Muscle layer of duodenum (tissue), 2 donors: ENCODE data around the gene NRXN3.

Source experiments
- H3K27ac ChIP-seq: one replicate; pipeline ENCODE4 v1.7.0; 2013; ENCODE audit warnings: mild to moderate bottlenecking, low read length
- H3K27me3 ChIP-seq: one replicate; pipeline ENCODE4 v1.7.0; 2013; ENCODE audit warnings: low read depth, mild to moderate bottlenecking, control low read depth, low read length
- H3K36me3 ChIP-seq, 2 donors: one replicate each; pipeline ENCODE4 v1.7.0; 2013; ENCODE audit warnings: low read length in 2 of 2, control low read depth in 1 of 2, mild to moderate bottlenecking in 1 of 2; ENCODE audit not compliant: insufficient read depth in 2 of 2, control insufficient read depth in 1 of 2
- H3K4me1 ChIP-seq, 2 donors: one replicate each; pipeline ENCODE4 v1.7.0; 2013; ENCODE audit warnings: low read length in 2 of 2, mild to moderate bottlenecking in 2 of 2, control low read depth in 1 of 2, moderate library complexity in 1 of 2; ENCODE audit not compliant: insufficient read depth in 2 of 2, control insufficient read depth in 1 of 2
- H3K4me3 ChIP-seq, 2 donors: one replicate each; pipeline ENCODE4 v1.7.0; 2013; ENCODE audit warnings: low read length in 2 of 2, low read depth in 1 of 2, mild to moderate bottlenecking in 1 of 2
- H3K9me3 ChIP-seq, 2 donors: one replicate each; pipeline ENCODE4 v1.7.0; 2013; ENCODE audit warnings: low read length in 2 of 2, control low read depth in 1 of 2, mild to moderate bottlenecking in 1 of 2; ENCODE audit not compliant: control insufficient read depth in 1 of 2
- donor health status: healthy.

The NRXN3 gene

DNA sequence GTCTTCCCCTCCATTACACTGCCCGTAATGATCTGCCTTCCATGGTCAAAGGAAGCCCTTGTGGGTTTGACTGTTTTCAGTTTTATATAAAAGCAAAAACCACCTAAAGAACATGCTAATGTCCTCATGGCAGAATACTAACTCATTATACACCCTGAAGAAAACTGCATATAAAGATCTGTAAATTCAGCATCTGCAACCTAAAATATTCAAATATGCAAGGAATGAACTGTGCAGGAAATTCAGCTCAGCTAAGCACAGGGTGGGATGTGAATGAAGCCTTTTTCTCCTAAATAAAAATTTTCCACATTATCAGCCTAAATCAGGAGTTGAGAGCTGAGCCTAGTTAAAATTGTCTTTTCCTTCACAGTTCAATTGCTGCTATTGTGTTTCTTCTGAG, 128.1 kb downstream of the NRXN3 start:
- H3K9me3 ChIP-seq = no peaks in the 10 kb centered on the region
- H3K36me3 ChIP-seq = no peaks in the 10 kb centered on the region
- no peak overlapping the region for H3K4me3 ChIP-seq
- no peak overlapping the region for H3K27ac ChIP-seq
- H3K27me3 ChIP-seq = no peaks in the 10 kb centered on the region
- no peaks in the 10 kb centered on the region for H3K4me1 ChIP-seq

DNA sequence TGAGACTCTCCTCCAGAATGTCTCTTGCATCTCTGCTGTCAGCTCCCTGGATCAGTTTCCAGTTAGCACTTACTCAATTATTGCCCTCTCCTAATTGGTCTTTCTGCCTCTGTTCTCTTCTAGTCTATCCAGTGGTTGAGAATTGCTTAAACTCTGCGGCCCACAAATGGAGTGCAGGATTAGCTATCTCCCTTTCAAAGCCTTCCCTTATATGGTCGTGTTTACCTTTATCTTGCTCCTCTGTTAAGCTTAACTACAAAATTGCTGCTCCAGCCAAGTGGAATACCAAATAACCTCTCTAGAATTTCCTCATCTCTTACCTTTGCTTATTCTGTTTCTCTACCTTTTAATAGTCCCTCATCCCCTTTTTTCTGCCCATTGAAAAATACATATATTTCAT, 132.7 kb downstream of the NRXN3 start:
- H3K4me3 ChIP-seq = no peak overlapping the region
- no peaks in the 10 kb centered on the region for H3K36me3 ChIP-seq
- H3K27ac ChIP-seq = no peak overlapping the region
- no peaks in the 10 kb centered on the region for H3K9me3 ChIP-seq
- H3K27me3 ChIP-seq = no peaks in the 10 kb centered on the region
- no peaks in the 10 kb centered on the region for H3K4me1 ChIP-seq

DNA sequence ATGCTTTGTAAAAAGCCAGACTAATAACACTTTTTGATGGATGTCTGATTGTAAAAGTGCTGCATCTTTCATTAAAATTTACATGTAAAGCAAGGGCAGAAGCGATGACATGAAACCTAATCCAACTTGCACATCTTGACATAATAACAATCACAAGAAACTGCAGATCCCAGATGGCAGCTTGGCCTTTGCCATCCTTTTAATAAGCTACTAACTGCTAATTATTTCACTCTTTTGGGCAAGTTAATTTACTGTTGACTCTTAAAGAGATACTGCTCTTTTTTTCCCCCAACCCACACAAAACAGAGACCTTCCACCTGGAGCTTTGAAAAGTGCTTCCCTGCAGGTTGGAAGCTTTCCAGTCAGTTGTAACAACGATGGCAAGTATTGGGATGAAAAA, 137.5 kb downstream of the NRXN3 start:
- H3K4me3 ChIP-seq = no peak overlapping the region
- H3K4me1 ChIP-seq = no peaks in the 10 kb centered on the region
- H3K27me3 ChIP-seq = no peaks in the 10 kb centered on the region
- no peaks in the 10 kb centered on the region for H3K9me3 ChIP-seq
- no peaks in the 10 kb centered on the region for H3K36me3 ChIP-seq
- no peak overlapping the region for H3K27ac ChIP-seq

DNA sequence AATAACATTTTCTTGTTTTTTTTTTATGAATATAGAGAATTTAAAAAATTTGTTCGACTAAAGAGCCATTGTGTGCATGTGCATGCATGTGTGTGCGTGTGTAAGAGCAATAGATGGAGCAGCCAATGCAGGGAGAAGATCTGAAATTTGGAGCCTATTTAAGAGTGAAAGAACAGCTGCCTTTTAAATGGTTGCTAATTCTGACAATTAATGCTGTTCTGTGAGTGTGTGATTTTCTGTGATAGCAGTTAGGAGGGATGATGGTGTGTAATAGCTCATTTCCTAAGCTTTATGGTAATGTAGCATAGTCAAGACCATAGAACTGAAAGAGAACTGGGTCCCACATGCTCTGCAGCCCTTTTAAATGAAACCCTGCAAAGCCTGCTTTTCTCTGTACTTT, 137.9 kb downstream of the NRXN3 start:
- Histone ChIP-seq H3K4me1 (no peaks in the 10 kb centered on the region), H3K9me3 (no peaks in the 10 kb centered on the region), H3K4me3 (no peak overlapping the region), H3K27ac (no peak overlapping the region), H3K27me3 (no peaks in the 10 kb centered on the region), H3K36me3 (no peaks in the 10 kb centered on the region)

DNA sequence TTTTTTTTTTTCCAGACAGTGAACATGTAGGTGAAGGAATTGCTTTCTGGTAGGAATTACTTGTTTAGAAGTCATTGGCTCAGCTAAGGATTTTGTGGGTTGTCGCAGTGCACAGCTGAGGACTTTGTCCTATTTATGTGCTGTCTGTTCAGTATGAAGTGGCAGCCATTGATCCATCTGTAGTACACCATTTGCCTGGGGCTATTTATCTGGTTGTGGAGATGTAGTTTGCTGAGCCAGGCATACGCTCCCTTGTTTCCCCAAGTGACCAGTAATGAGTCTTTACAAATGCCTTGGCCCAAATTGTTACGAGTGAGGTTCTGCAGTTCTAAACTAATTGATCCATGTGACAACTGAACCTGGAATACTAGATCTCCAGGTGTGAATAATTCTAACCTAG, 140.1 kb downstream of the NRXN3 start:
- Histone ChIP-seq H3K9me3 (no peaks in the 10 kb centered on the region), H3K27me3 (no peaks in the 10 kb centered on the region), H3K36me3 (no peaks in the 10 kb centered on the region), H3K27ac (no peak overlapping the region), H3K4me3 (no peak overlapping the region), H3K4me1 (no peaks in the 10 kb centered on the region)

DNA sequence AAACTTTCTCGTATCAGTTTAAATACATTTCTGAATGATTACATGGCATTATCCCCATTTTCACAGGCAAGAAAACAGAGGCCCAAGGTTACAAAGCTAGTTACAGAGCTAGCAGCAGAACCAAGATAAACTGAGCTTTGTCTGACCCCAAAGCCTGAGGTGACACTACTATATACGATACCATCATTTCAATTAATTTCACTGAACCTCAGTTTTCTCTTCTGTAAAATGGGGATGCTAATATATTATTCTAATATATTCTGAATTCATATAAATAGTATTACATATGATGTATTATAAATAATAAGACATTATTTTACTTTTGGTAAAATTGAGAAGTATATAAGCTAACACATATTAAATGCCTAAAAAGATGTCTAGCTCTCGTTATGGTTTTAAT, 143.3 kb downstream of the NRXN3 start:
- Histone ChIP-seq H3K4me1 (no peaks in the 10 kb centered on the region), H3K9me3 (no peaks in the 10 kb centered on the region), H3K36me3 (no peaks in the 10 kb centered on the region), H3K27me3 (no peaks in the 10 kb centered on the region), H3K27ac (no peak overlapping the region), H3K4me3 (no peak overlapping the region)

DNA sequence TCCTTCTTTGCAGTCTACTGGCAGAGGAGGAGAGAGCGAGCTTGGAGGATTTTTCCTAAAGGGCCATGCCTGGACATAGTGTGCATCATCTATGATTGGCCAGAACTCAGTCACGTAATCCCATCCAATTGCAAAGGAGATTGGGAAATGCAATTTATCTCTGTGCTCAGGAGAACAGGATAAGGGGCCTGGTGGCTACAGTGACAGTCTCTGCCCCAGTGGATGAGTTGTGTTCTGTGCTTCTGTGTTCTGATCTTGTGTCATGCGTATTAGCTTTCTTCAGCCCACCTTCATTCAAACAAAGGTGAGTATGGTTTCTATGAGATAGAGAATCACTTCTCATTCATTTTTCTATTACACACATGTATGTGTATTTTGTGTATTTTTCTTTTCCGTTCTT, 144.3 kb downstream of the NRXN3 start:
- H3K4me3 ChIP-seq = no peak overlapping the region
- H3K36me3 ChIP-seq = no peaks in the 10 kb centered on the region
- H3K9me3 ChIP-seq = no peaks in the 10 kb centered on the region
- no peak overlapping the region for H3K27ac ChIP-seq
- no peaks in the 10 kb centered on the region for H3K27me3 ChIP-seq
- H3K4me1 ChIP-seq = no peaks in the 10 kb centered on the region

DNA sequence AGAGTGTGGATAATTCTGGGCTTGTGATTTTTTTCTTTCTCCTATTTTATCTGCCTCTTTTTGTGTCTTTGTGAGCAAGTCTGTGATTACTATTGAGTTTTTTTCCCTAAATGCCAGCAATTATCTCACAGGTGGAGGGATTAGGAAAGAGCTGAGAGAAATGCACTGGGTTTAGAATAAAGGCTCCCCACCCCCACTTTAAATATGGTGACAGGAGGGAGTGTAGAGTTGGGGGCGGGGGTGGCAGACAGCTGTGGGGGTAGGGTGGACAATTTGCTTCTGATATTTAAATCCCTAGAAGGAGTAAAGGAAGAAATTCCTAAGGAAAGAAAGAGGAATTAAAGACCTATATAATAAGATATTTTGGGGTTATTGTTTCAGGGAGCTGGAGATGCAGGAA, 145.9 kb downstream of the NRXN3 start:
- no peak overlapping the region for H3K27ac ChIP-seq
- no peaks in the 10 kb centered on the region for H3K4me1 ChIP-seq
- H3K36me3 ChIP-seq = no peaks in the 10 kb centered on the region
- H3K4me3 ChIP-seq = no peak overlapping the region
- no peaks in the 10 kb centered on the region for H3K9me3 ChIP-seq
- no peaks in the 10 kb centered on the region for H3K27me3 ChIP-seq

DNA sequence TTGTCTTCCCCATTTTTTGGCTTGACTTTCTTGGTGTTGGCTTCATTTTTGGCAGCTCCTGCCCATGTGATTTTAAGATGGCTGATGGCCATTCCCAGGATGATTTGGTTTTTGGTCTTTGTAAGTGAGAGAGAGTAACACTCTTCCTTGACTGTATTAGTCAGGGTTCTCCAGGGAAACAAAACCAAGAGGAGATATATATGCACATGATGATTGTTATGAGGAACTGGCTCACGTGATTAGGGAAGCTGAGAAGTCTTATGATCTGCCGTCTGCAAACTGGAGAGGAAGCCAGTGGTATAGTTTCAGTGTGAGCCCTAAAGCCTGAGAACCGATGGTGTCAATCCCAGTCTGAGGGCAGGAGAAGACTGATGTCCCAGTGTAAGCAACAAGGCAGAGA, 146.6 kb downstream of the NRXN3 start:
- Histone ChIP-seq H3K36me3 (no peaks in the 10 kb centered on the region), H3K27ac (no peak overlapping the region), H3K4me1 (no peaks in the 10 kb centered on the region), H3K9me3 (no peaks in the 10 kb centered on the region), H3K27me3 (no peaks in the 10 kb centered on the region), H3K4me3 (no peak overlapping the region)

DNA sequence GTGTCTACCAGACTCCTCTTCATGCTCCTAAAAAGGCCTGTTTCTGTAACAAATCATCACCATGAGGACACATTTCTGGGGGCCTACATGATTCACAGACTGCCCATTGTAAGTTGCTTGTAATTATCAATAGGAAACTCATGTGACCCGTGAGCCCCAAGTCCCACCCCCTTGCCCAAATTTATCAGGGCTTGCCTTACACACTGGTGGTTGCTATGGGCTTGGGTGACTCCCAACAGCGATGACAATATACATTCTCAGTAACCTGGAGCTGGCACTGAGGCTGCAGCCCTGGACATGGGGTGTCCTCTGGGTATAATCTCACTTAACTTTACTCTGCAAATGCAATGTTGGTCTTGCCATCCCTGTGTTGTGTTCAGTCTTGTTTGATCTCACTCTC, 149.2 kb downstream of the NRXN3 start:
- Histone ChIP-seq H3K4me3 (no peak overlapping the region), H3K27ac (no peak overlapping the region), H3K9me3 (no peaks in the 10 kb centered on the region), H3K4me1 (no peaks in the 10 kb centered on the region), H3K36me3 (no peaks in the 10 kb centered on the region), H3K27me3 (no peaks in the 10 kb centered on the region)

DNA sequence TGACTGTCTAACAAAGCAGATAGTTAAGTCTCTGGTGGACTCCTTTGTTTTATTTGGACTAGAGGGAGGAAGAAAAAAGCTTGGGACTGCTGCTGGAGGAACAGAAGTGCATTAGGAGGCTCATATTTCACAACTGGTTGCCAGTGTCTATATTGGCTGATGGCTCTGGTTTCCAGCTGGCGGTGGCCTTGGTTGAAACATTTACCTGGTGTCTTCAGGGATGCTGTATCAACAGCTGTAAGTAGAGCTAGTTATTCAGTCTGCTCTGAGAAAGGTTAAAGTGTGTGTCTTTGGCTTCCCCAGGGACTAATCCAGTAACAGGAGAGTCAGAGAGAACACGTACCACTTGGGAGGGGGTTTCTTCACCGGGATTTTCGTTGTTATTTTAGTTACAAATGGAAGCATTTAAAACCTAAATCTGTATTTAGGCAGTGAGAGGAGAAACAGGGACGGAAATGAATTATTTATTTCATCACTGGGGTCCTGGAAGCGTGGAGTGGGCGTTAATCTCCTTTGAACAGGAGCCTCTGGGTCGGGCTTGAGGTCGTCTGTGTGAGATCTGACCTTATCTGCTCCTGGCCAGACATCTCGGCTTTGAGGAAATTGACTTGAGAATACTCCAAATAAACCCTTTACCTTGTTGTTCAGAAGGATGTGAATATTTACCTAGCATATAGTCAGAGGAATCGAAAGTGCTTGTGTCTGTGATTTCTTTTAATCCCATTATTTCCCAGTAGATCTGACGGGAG, 149.9 kb downstream of the NRXN3 start:
- H3K9me3 ChIP-seq = no peaks in the 10 kb centered on the region
- no peaks in the 10 kb centered on the region for H3K36me3 ChIP-seq
- H3K4me3 ChIP-seq = no peak overlapping the region
- no peak overlapping the region for H3K27ac ChIP-seq
- H3K4me1 ChIP-seq = no peaks in the 10 kb centered on the region
- H3K27me3 ChIP-seq = no peaks in the 10 kb centered on the region

DNA sequence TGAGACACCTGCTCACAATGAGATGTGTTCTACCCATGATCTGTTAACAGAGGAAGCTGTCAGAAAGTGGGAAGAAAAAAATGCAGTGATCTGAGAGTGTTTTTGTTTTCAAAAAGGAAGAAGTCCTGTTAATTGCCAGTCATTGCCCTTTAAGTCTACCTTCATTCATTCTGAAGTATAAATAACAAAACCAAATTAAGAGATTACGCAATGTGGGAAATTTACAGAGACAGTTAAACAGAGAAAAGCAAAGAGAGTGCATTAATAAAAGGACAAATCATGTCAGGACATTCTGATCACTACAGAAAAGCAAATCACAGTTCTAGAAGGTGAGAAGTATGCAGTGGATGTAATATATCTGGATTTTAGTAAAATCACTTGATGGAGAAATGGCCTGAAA, 154.2 kb downstream of the NRXN3 start:
- no peaks in the 10 kb centered on the region for H3K4me1 ChIP-seq
- no peaks in the 10 kb centered on the region for H3K27me3 ChIP-seq
- H3K9me3 ChIP-seq = no peaks in the 10 kb centered on the region
- no peak overlapping the region for H3K4me3 ChIP-seq
- H3K27ac ChIP-seq = no peak overlapping the region
- H3K36me3 ChIP-seq = no peaks in the 10 kb centered on the region
